ENCODE data around the gene PHGDH.
"Not testable (repeated sequence)": the region's sequence is repeated elsewhere in the genome, so short reads cannot be mapped to it uniquely, and the experiment has no call there.

The PHGDH gene

GRCh38 chr1:119700326-119700725 is 11.4 kb upstream of the PHGDH start:
- no peak for DNase-seq

DNA sequence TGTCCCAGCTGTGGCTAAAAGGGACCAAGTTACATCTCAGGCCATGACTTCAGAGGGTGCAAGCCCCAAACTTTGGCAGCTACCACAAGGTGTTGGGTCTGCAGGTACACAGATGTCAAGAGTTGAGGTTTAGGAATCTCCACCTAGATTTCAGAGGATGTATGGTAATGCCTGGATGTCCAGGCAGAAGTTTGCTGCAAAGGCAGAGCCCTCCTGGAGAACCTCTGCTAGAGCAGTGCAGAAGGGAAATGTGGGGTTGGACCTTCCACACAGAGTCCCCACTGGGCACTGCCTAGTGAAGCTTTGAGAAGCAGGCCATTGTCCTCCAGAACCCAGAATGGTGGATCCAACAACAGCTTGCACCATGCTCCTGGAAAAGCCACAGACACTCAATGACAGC is 10.1 kb upstream of the PHGDH start:
- DNase-seq, result no peak

GRCh38 chr1:119702384-119702783 is 9.3 kb upstream of the PHGDH start:
- DNase-seq, result peak; percentile 28

- DNase-seq, result no peak
Measured at GRCh38 chr1:119703666-119704450, 7.9 kb upstream of the PHGDH start.

- DNase-seq, result not testable (repeated sequence)
Measured at GRCh38 chr1:119706599-119706998, 5.1 kb upstream of the PHGDH start.

- DNase-seq, result not testable (repeated sequence)
Measured at GRCh38 chr1:119711356-119711803, 354 bp upstream of the PHGDH start.

- DNase-seq, result peak; percentile 61
Measured at GRCh38 chr1:119712342-119713038, 756 bp downstream of the PHGDH start.

GRCh38 chr1:119713039-119713748 is 1.5 kb downstream of the PHGDH start:
- no peak for DNase-seq

DNA sequence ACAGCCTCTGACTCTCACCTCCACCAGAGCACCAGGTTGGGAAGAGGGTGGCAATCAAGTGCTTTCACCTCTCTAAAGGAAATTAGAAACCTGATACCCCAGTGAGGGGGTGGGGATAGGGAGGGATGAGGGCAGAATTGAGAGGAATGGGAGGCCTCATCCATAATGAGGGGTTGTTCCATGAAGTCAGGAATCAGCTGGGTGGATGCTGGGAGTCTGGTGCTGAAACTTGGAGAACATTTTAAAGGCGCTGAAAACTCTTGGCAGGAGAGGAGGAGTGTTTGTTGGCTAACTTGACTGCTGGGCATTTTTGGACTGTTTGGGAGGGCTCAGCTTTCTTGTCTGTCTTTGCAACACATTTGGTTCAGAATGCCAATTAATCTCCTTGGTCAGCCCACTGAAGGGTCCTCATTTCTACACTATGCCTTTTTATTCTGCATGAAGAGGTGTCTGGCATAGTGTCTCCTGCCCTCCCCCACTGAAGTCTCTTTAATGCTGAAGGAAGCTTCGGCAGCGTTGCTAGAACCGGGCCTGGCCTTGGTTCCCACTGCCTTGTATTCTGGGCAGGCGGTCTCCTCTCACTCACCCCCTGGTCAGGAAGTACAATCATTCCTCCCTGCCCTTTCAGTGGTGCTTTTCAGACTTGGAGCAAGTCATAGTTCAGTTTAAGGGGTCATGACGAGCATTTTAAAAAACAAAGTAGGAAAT is 2.2 kb downstream of the PHGDH start:
- no peak for DNase-seq

GRCh38 chr1:119714583-119714982 is 2.8 kb downstream of the PHGDH start:
- DNase-seq, result no peak

- no peak for DNase-seq
Measured at GRCh38 chr1:119715542-119715941, 3.8 kb downstream of the PHGDH start.

GRCh38 chr1:119718409-119718808 is 6.7 kb downstream of the PHGDH start:
- no peak for DNase-seq

- no peak for DNase-seq
Measured at GRCh38 chr1:119718972-119719371, 7.2 kb downstream of the PHGDH start.

DNA sequence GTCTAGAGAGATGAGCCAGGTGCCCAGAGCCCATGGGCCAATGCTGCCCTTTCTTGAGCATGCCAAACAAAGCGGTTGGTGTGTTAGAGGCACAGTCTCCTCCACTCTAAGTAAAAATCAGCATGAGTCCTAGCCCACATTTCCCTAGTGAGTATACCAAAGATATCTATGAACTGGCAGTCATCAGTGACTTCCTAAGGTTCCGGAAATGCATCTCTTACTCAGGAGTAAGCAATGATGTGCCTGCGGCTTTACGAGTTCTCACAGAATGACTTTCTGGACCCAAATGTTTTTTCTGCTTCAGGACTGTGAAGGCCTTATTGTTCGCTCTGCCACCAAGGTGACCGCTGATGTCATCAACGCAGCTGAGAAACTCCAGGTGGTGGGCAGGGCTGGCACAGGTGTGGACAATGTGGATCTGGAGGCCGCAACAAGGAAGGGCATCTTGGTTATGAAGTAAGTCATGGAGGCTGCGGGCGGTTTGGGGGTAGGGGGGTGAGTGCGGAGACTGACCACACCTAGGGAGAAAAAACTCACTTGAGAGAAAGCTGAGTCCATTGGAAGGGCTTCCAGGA is 9.2 kb downstream of the PHGDH start:
- no peak for DNase-seq

DNA sequence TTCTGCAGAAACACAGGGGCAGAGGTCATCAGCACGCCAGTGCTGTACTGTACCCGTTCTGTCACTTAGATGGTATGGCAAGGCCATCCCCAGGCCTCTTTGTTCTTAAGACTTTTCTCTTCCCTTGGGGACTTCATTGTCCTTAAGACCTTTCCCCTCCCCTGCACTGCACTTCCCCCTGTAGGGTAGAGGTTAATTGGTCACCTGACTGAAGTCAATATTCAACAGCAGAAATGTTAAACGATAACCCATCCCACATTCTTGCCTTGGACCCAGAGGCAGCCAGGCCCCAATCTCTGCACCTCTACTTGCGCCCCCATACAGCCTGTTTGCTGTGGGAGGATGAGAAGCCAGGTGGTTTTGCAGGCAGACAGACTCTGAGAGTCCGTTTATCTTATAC is 10.2 kb downstream of the PHGDH start:
- no peak for DNase-seq

GRCh38 chr1:119724611-119725218 is 13.0 kb downstream of the PHGDH start:
- no peak for DNase-seq

DNA sequence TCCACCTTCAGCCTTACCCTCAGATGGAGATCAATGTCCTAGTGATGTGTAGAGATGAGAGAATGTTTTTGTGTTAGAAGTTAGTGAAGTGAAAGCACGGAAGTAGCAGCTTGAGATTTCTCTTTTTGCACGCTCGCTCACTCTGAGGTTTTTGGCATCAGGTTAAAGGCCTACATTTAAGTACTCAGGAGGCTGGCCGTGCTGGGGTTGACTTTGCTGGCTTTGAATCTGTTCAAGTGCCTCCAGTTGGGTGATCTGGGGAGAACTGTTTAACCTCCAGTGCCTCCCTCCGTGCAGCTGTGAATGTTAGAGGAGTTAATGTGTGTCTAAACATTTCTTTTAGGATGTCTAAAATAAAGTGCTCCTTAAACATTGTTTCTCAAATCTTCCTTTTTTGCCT is 13.9 kb downstream of the PHGDH start:
- DNase-seq, result no peak

GRCh38 chr1:119727991-119728390 is 16.3 kb downstream of the PHGDH start:
- no peak for DNase-seq

- DNase-seq, result no peak
Measured at GRCh38 chr1:119729044-119729443, 17.3 kb downstream of the PHGDH start.

GRCh38 chr1:119731060-119731459 is 19.3 kb downstream of the PHGDH start:
- DNase-seq, result no peak

DNA sequence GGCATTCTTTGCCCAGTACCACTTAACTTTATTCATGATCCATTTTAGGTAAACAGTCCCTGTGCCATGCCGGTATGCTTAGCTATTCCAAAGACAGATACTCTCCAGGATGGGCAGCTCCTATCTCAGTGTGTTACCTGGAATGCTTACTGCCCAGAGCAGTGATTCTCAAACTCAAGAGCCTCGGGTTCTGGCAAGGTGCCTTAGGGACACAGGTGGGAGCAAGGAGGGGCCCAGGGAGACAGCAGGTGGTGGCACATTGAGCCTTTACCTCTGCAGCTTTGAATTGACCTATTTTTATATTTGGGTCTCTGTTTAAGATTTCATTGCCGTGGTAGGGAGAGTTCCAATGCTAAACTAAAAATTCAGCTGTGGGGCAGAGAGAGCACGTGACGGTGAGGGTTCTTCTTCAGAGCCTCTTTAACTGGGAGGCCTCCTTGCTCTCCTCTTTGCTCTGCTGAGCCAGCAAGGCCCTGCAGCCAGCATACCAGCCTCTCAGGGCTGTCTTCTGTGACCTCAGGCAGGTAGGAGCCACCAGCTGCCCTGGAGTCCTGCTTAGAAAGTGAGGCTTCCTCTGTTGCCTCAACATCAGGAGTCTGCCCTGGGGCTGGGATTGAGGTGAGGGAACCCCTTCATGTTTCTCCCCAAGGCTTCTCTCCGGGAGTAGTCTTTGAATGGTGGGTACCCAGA is 20.2 kb downstream of the PHGDH start:
- DNase-seq, result no peak
